ENCODE measurements around the gene SPATA9. TPM values are rescaled to one million over a fixed set of nuclear protein-coding genes. Genes with fewer than 3 reads are reported as not detected.

SPATA9 gene
- total and polyA plus RNA-seq, 5 donors from 2014 or later = 0.28 TPM; not detected in 4

DNA sequence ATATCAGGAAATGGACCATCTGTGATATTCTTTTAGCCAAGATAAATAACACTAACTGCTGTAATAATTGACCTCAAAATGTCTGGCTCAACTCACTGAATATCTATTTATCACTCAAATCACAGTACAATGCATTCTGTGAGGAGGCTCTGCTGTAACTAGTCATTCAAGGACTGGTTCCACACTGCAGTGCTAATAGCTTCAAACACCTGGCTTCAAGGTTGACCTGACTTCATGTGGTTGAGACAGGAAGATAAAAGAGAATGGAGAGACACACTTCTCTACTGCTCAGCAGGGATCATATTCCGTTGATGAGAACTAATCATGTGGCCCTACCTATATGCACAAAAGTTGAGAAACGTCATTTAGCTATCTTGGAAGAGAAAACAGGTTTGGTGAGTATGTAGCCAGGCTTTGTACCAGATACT is 45.0 kb upstream of the SPATA9 start:
- no peak overlapping the region for H3K4me3 ChIP-seq (ENCODE audit: low read depth, low read length)
- H3K9me3 ChIP-seq (ENCODE audit: control insufficient read depth in 2 of 2, low read length in 2 of 2) = no peaks in the 10 kb centered on the region
- H3K36me3 ChIP-seq (ENCODE audit: control insufficient read depth, insufficient read depth, low read length) = no peaks in the 10 kb centered on the region
- no peaks in the 10 kb centered on the region for H3K9me3 Mint-ChIP-seq
- H3K4me1 ChIP-seq (ENCODE audit: control insufficient read depth, insufficient read depth, low read length, poor library complexity, severe bottlenecking) = peaks cover 17% of the 10 kb centered on the region
- no peak overlapping the region for H3K4me3 Mint-ChIP-seq
- peaks cover 7 to 15% (median 9%) of the 10 kb centered on the region in 4 donors for H3K4me1 Mint-ChIP-seq
- ATAC-seq (ENCODE audit: low read depth in 2 of 2) (no peak), DNase-seq (peak in 1 of 3 donors; percentile 4)
- peaks cover 42% of the 10 kb centered on the region for H3K27me3 ChIP-seq (ENCODE audit: control insufficient read depth, insufficient read depth, low read length)
- H3K27ac Mint-ChIP-seq = no peak overlapping the region
- no peaks in the 10 kb centered on the region for H3K36me3 Mint-ChIP-seq
- H3K27me3 Mint-ChIP-seq = peaks cover 62% of the 10 kb centered on the region
- H3K27ac ChIP-seq (ENCODE audit: insufficient read depth, low read length, poor library complexity, severe bottlenecking) = no peak overlapping the region

DNA sequence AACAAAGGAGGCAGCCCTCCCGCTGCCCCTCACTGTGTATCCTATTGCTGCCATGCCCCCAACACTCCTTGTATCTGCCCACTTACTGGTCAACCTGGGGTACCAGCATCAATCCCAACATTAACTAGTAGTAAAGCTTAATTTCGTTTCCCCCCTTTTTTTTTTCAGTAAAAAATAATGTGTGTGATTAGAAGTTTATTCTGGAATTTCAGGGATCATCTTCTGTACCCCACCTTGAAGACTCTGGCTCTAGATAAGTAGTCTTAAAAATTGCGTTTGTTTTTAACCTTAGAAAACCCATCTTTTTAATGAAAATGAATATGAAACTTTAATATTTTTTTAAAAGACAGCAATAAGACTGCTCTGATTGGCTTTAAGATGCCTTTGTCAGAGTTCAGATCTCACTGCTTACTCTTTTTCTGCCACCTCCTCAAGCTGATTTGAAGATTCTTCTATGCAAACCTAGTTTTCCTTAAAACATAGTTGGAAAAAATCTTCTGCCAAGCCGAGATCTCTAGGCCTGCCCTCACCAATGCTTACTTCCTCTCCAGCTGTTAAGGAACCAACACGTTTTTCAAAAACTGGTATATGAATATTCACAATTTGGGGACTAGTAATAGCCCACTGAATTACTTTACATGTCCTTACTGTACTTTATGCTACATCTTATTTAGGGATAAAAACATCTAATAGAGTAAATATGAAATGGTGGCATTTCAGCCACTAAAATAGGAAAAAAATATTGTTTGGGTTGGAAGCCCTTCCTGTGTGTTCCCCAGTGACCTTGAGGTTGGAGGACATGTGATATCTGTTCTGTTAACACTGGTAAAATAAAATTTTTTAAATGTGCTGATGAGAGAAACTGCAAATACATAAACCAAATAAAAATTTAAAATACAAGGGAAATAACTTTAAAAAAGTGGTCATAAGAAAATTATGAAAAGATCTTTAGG is 44.3 kb upstream of the SPATA9 start:
- Histone ChIP-seq H3K9me3 (ENCODE audit: control insufficient read depth in 2 of 2, low read length in 2 of 2) (no peaks in the 10 kb centered on the region), H3K27ac (ENCODE audit: insufficient read depth, low read length, poor library complexity, severe bottlenecking) (no peak overlapping the region), H3K4me3 (ENCODE audit: low read depth, low read length) (no peak overlapping the region), H3K36me3 (ENCODE audit: control insufficient read depth, insufficient read depth, low read length) (no peaks in the 10 kb centered on the region), H3K4me1 (ENCODE audit: control insufficient read depth, insufficient read depth, low read length, poor library complexity, severe bottlenecking) (peaks cover 17% of the 10 kb centered on the region), H3K27me3 (ENCODE audit: control insufficient read depth, insufficient read depth, low read length) (peaks cover 37% of the 10 kb centered on the region)
- H3K27ac Mint-ChIP-seq = no peak overlapping the region
- ATAC-seq (ENCODE audit: low read depth in 2 of 2) (no peak), DNase-seq (no peak)
- no peak overlapping the region for H3K4me3 Mint-ChIP-seq
- no peaks in the 10 kb centered on the region for H3K9me3 Mint-ChIP-seq
- no peaks in the 10 kb centered on the region for H3K36me3 Mint-ChIP-seq
- H3K4me1 Mint-ChIP-seq = peaks cover 5 to 12% (median 9%) of the 10 kb centered on the region in 4 donors
- peaks cover 55% of the 10 kb centered on the region for H3K27me3 Mint-ChIP-seq

DNA sequence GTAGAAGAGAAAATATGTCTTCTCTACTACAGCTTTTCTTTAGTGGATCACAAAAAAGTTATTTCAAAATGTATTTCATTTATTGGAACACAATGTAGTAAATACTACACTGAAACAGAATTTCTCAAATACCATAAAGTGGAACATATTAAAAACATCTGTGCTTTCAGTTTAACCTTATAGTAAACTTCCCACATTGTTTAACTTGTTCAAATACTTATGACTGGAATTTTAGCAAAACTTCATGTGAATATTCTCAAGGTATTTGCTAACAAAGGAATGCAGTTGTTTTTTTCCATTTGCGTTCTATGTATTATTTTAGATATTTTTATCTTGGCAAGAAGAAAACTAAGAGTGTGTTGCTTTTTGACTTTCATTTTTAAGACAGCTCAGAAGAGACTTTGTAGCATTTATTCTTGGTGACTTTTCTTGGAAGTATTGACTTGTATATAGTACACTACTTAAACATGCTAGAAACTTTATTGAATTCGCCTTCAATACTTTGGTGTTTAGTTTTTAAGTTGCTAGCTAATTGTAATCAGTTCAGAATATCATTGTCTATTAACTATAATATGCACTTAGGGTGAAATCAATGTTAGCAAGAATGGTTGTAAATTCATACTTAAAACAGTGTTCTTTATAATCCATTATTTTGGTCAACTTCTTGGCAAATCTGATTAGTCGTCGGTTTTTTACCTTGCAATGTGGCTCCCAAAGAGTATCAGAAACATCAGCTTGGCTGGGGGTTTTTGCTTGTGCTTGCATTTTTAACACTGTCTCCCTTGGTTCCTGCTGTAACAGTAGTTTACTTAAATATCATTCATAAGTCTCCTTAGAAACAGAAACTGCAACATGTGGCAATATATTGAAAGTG is 43.4 kb upstream of the SPATA9 start:
- no peak for ATAC-seq (ENCODE audit: low read depth in 2 of 2)
- H3K4me3 Mint-ChIP-seq = no peak overlapping the region
- no peak overlapping the region for H3K4me3 ChIP-seq (ENCODE audit: low read depth, low read length)
- H3K27me3 Mint-ChIP-seq = peaks cover 58% of the 10 kb centered on the region
- no peaks in the 10 kb centered on the region for H3K9me3 ChIP-seq (ENCODE audit: control insufficient read depth in 2 of 2, low read length in 2 of 2)
- no peaks in the 10 kb centered on the region for H3K36me3 ChIP-seq (ENCODE audit: control insufficient read depth, insufficient read depth, low read length)
- peaks cover 34% of the 10 kb centered on the region for H3K27me3 ChIP-seq (ENCODE audit: control insufficient read depth, insufficient read depth, low read length)
- H3K4me1 Mint-ChIP-seq = peaks cover 3 to 9% (median 7%) of the 10 kb centered on the region in 4 donors
- H3K9me3 Mint-ChIP-seq = no peaks in the 10 kb centered on the region
- no peak overlapping the region for H3K27ac Mint-ChIP-seq
- no peak for DNase-seq
- H3K4me1 ChIP-seq (ENCODE audit: control insufficient read depth, insufficient read depth, low read length, poor library complexity, severe bottlenecking) = peaks cover 8% of the 10 kb centered on the region
- H3K36me3 Mint-ChIP-seq = no peaks in the 10 kb centered on the region
- H3K27ac ChIP-seq (ENCODE audit: insufficient read depth, low read length, poor library complexity, severe bottlenecking) = no peak overlapping the region

GRCh38 chr5:95725071-95725820 is 42.5 kb upstream of the SPATA9 start:
- Histone ChIP-seq H3K27me3 (ENCODE audit: control insufficient read depth, insufficient read depth, low read length) (peaks cover 30% of the 10 kb centered on the region), H3K4me1 (ENCODE audit: control insufficient read depth, insufficient read depth, low read length, poor library complexity, severe bottlenecking) (no peaks in the 10 kb centered on the region), H3K27ac (ENCODE audit: insufficient read depth, low read length, poor library complexity, severe bottlenecking) (no peak overlapping the region), H3K36me3 (ENCODE audit: control insufficient read depth, insufficient read depth, low read length) (no peaks in the 10 kb centered on the region), H3K4me3 (ENCODE audit: low read depth, low read length) (no peak overlapping the region), H3K9me3 (ENCODE audit: control insufficient read depth in 2 of 2, low read length in 2 of 2) (no peaks in the 10 kb centered on the region)
- Mint-ChIP-seq H3K9me3 (no peaks in the 10 kb centered on the region), H3K4me1 (peaks cover 0 to 3% (median 1%) of the 10 kb centered on the region in 4 donors), H3K4me3 (no peak overlapping the region), H3K36me3 (no peaks in the 10 kb centered on the region), H3K27ac (no peak overlapping the region), H3K27me3 (peaks cover 53% of the 10 kb centered on the region)
- no peak for DNase-seq
- ATAC-seq (ENCODE audit: low read depth in 2 of 2) = no peak

DNA sequence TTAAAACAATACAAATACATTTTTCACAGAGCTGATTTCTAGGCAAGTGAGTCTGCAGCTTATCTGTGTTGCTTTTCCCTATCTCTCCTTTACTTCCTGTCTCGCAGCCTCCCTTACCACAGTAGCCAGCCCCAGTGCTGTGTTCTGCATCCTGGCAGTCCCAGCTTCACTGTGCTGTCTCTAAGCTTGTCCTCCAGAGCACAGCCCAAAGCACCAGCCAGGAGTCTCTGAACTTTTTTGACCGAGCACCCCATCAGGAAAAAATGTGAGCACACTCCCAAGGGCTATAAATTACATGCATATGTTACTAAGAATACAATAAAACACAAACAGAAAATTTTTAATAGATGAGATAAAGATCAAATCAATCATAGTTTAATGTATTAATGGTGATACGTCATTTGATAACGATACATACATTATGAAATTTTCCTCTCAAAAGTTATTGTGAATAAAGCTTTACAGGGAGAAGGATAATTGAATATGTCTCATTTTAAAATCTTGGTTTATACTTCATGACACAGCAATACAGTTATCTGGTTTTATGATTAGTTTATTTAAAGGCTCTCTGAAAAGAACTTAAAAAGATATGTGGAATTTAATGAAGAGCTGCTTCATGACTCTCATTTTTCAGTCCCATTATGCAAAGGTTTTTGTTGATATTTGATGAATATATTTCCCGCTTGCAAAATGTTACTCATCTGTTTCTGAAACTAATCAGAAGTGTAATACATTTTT is 41.0 kb upstream of the SPATA9 start:
- H3K9me3 ChIP-seq (ENCODE audit: control insufficient read depth in 2 of 2, low read length in 2 of 2) = no peaks in the 10 kb centered on the region
- H3K27ac ChIP-seq (ENCODE audit: insufficient read depth, low read length, poor library complexity, severe bottlenecking) = no peak overlapping the region
- no peak overlapping the region for H3K4me3 ChIP-seq (ENCODE audit: low read depth, low read length)
- H3K4me1 ChIP-seq (ENCODE audit: control insufficient read depth, insufficient read depth, low read length, poor library complexity, severe bottlenecking) = no peaks in the 10 kb centered on the region
- H3K27ac Mint-ChIP-seq = no peak overlapping the region
- DNase-seq = no peak
- H3K36me3 ChIP-seq (ENCODE audit: control insufficient read depth, insufficient read depth, low read length) = no peaks in the 10 kb centered on the region
- peaks cover 20% of the 10 kb centered on the region for H3K27me3 ChIP-seq (ENCODE audit: control insufficient read depth, insufficient read depth, low read length)
- no peak for ATAC-seq (ENCODE audit: low read depth in 2 of 2)
- peaks cover 47% of the 10 kb centered on the region for H3K27me3 Mint-ChIP-seq
- H3K36me3 Mint-ChIP-seq = no peaks in the 10 kb centered on the region
- no peaks in the 10 kb centered on the region for H3K9me3 Mint-ChIP-seq
- H3K4me3 Mint-ChIP-seq = no peak overlapping the region
- no peaks in the 10 kb centered on the region for H3K4me1 Mint-ChIP-seq

DNA sequence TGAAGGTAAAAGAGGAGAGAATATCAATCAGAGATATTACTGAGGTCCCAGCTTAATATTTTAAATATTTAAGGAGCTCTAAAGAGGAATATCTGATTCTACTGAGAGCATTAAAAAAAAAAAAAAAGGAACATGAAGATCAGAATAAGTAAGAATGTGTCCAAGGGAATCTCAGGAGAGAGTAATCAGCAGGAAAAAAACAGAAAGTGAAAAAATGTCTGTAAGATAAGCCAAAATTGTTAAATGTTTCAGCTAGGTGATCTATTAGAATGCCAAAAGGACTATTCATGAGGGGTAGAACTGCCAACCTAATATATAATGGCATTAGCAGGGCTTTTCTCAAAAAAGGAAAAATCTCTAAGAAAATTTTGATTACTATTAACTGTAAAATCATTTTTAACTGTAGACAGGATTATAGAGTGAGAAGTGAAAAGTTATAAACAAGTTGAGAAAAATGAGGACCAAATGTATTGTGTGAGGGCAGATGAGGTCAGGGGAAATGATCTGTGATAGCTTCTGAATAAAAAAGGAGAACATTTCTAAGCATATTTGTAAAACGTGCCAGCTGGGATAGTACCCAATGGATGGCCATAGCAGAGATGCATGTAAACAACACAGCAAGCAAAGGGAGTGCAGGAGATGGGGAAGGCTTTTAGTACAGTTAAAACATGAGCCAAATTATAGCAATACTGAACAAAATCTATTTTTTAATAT is 38.9 kb upstream of the SPATA9 start:
- H3K4me3 Mint-ChIP-seq = no peak overlapping the region
- Histone ChIP-seq H3K36me3 (ENCODE audit: control insufficient read depth, insufficient read depth, low read length) (no peaks in the 10 kb centered on the region), H3K27ac (ENCODE audit: insufficient read depth, low read length, poor library complexity, severe bottlenecking) (no peak overlapping the region), H3K4me1 (ENCODE audit: control insufficient read depth, insufficient read depth, low read length, poor library complexity, severe bottlenecking) (peaks cover 6% of the 10 kb centered on the region), H3K4me3 (ENCODE audit: low read depth, low read length) (no peak overlapping the region), H3K9me3 (ENCODE audit: control insufficient read depth in 2 of 2, low read length in 2 of 2) (no peaks in the 10 kb centered on the region), H3K27me3 (ENCODE audit: control insufficient read depth, insufficient read depth, low read length) (peaks cover 8% of the 10 kb centered on the region)
- H3K36me3 Mint-ChIP-seq = no peaks in the 10 kb centered on the region
- DNase-seq (no peak), ATAC-seq (ENCODE audit: low read depth in 2 of 2) (no peak)
- peaks cover 39% of the 10 kb centered on the region for H3K27me3 Mint-ChIP-seq
- no peak overlapping the region for H3K27ac Mint-ChIP-seq
- H3K9me3 Mint-ChIP-seq = no peaks in the 10 kb centered on the region
- H3K4me1 Mint-ChIP-seq = no peaks in the 10 kb centered on the region
